GM19351 (cell line): Measurements from ENCODE around the gene C17orf113.

ENCODE experiments used
- ATAC-seq: cut with Tn5 transposase; IDR thresholded peaks from one replicate; pipeline ENCODE4 v1.9.1; 2021; ENCODE audit warnings: mild to moderate bottlenecking, moderate library complexity; ENCODE audit not compliant: unreplicated experiment

C17orf113 gene

GRCh38 chr17:42050393-42051012, at the start of gene C17orf113:
Gene C17orf113, minus strand, starts transcription at chr17:42050601. Its CDS starts 7,225 bp downstream, at chr17:42043376.
- ATAC-seq = no peak

- ATAC-seq = no peak
Measured at GRCh38 chr17:42098730-42099399, 48.5 kb upstream of the C17orf113 start.

- no peak for ATAC-seq
Measured at GRCh38 chr17:42097691-42098631, 47.6 kb upstream of the C17orf113 start, which contains the start of gene ZNF385C. Gene ZNF385C, minus strand, starts transcription at chr17:42098473. Its CDS starts 35,417 bp downstream, at chr17:42063056.

- ATAC-seq = no peak
Measured at GRCh38 chr17:42096360-42097111, 46.1 kb upstream of the C17orf113 start.

- ATAC-seq = no peak
Measured at GRCh38 chr17:42094375-42095069, 44.1 kb upstream of the C17orf113 start.

- ATAC-seq = no peak
Measured at GRCh38 chr17:42092939-42093338, 42.5 kb upstream of the C17orf113 start.

- ATAC-seq = no peak
Measured at GRCh38 chr17:42090964-42091790, 40.8 kb upstream of the C17orf113 start.

- ATAC-seq = no peak
Measured at GRCh38 chr17:42088736-42089135, 38.3 kb upstream of the C17orf113 start.

- no peak for ATAC-seq
Measured at GRCh38 chr17:42087736-42088705, 37.6 kb upstream of the C17orf113 start.

- ATAC-seq = no peak
Measured at GRCh38 chr17:42087042-42087701, 36.8 kb upstream of the C17orf113 start.

- no peak for ATAC-seq
Measured at GRCh38 chr17:42081516-42082129, 31.2 kb upstream of the C17orf113 start.

GRCh38 chr17:42079541-42079940, 29.1 kb upstream of the C17orf113 start:
- ATAC-seq = no peak

- no peak for ATAC-seq
Measured at GRCh38 chr17:42078396-42079043, 28.1 kb upstream of the C17orf113 start.

- no peak for ATAC-seq
Measured at GRCh38 chr17:42077755-42078154, 27.4 kb upstream of the C17orf113 start.

GRCh38 chr17:42076797-42077559, 26.6 kb upstream of the C17orf113 start:
- no peak for ATAC-seq

- ATAC-seq = no peak
Measured at GRCh38 chr17:42075789-42076188, 25.4 kb upstream of the C17orf113 start.
